ENCODE results near the gene DIS3L. TPM values are rescaled to one million over a fixed set of nuclear protein-coding genes. Genes with fewer than 3 reads are reported as not detected.
A peak's percentile ranks its signal among the peaks of the same experiment; 100 is the strongest.
"Not testable (repeated sequence)": the region's sequence is repeated elsewhere in the genome, so short reads cannot be mapped to it uniquely, and the experiment has no call there.

The DIS3L gene
- total RNA-seq, 1 donor from 2014 or later, result 18.6 TPM

DNA sequence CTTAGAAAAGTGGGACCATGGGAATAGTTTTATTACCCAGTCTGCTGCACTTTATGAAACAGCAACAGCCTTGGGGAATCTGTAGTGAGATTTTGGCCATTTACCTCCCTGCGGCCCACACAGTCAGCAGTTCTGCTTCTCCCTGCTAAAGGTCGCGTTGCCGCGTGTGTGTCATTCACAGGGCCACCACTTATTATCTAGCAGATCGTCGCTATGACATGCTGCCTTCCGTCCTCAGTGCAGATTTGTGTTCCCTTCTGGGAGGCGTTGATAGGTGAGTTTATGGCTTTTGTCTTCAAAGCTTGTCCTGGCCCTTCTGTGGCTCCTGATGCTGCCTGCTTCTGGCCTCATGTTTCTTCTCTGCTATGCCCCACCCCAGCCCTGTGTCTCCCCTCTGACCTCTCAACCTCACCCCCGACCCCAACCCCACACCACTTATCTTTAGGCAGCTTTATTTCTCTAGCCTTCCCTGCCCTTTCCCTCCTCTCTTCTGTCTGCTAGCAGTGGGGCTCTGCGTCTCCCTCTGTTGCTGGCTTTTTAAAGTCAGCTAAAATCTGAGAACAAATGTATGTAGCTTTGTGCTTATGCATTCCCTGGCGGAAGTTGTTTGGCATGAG lies 30.1 kb downstream of the DIS3L start:
- TF ChIP-seq, protein P1, sequence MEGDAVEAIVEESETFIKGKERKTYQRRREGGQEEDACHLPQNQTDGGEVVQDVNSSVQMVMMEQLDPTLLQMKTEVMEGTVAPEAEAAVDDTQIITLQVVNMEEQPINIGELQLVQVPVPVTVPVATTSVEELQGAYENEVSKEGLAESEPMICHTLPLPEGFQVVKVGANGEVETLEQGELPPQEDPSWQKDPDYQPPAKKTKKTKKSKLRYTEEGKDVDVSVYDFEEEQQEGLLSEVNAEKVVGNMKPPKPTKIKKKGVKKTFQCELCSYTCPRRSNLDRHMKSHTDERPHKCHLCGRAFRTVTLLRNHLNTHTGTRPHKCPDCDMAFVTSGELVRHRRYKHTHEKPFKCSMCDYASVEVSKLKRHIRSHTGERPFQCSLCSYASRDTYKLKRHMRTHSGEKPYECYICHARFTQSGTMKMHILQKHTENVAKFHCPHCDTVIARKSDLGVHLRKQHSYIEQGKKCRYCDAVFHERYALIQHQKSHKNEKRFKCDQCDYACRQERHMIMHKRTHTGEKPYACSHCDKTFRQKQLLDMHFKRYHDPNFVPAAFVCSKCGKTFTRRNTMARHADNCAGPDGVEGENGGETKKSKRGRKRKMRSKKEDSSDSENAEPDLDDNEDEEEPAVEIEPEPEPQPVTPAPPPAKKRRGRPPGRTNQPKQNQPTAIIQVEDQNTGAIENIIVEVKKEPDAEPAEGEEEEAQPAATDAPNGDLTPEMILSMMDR (IDR thresholded peaks at IDR 0.05), result no peak
- Mint-ChIP-seq H3K4me1 (ENCODE audit: low read depth) (no peaks in the 10 kb centered on the region), H3K36me3 (ENCODE audit: low read depth) (peaks cover 28% of the 10 kb centered on the region), H3K9me3 (ENCODE audit: low read depth) (no peaks in the 10 kb centered on the region), H3K27me3 (ENCODE audit: low read depth) (no peaks in the 10 kb centered on the region), H3K27ac (ENCODE audit: unreplicated experiment) (no peak overlapping the region), H3K4me3 (ENCODE audit: unreplicated experiment) (no peak overlapping the region)
- DNase-seq (ENCODE audit: low spot score), result no peak

DNA sequence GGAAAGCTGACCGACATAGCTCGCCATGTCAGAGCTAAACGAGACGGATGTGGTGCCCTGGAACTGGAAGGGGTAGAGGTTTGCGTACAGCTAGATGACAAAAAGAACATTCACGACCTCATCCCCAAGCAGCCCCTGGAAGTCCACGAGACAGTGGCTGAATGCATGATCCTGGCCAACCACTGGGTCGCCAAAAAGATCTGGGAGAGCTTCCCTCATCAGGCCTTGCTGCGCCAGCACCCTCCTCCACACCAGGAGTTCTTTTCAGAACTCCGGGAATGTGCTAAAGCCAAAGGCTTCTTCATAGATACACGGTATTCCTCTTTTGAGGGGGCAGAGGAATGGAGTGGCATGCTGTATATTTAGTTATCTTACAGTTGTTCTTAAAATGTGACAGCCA lies 32.7 kb downstream of the DIS3L start:
- no peaks in the 10 kb centered on the region for H3K4me1 Mint-ChIP-seq (ENCODE audit: low read depth)
- H3K27ac Mint-ChIP-seq (ENCODE audit: unreplicated experiment), result no peak overlapping the region
- H3K36me3 Mint-ChIP-seq (ENCODE audit: low read depth), result peaks cover 26% of the 10 kb centered on the region
- H3K4me3 Mint-ChIP-seq (ENCODE audit: unreplicated experiment), result no peak overlapping the region
- TF ChIP-seq, protein P1 (IDR thresholded peaks at IDR 0.05), result no peak
- H3K27me3 Mint-ChIP-seq (ENCODE audit: low read depth), result no peaks in the 10 kb centered on the region
- DNase-seq (ENCODE audit: low spot score), result no peak
- H3K9me3 Mint-ChIP-seq (ENCODE audit: low read depth), result no peaks in the 10 kb centered on the region

DNA sequence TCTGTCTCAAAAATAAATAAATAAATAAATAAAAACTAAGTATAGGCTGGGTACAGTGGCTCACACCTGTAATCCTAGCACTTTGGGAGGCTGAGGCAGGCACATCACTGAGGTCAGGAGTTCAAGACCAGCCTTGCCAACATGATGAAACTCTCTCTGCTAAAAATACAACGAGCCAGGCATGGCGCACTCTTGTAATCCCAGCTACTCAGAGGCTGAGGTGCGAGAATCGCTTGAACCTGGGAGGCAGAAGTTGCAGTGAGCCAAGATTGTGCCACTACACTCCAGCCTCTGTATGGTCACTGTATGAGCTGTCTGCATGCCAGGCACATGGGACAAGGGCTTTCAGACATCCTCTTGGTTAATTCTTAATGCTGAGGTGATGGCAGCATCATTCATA lies 34.4 kb downstream of the DIS3L start:
- Mint-ChIP-seq H3K36me3 (ENCODE audit: low read depth) (peaks cover 31% of the 10 kb centered on the region), H3K27ac (ENCODE audit: unreplicated experiment) (no peak overlapping the region), H3K27me3 (ENCODE audit: low read depth) (no peaks in the 10 kb centered on the region), H3K4me3 (ENCODE audit: unreplicated experiment) (no peak overlapping the region), H3K4me1 (ENCODE audit: low read depth) (no peaks in the 10 kb centered on the region), H3K9me3 (ENCODE audit: low read depth) (no peaks in the 10 kb centered on the region)
- TF ChIP-seq, protein P1 (IDR thresholded peaks at IDR 0.05), result no peak
- no peak for DNase-seq (ENCODE audit: low spot score)

DNA sequence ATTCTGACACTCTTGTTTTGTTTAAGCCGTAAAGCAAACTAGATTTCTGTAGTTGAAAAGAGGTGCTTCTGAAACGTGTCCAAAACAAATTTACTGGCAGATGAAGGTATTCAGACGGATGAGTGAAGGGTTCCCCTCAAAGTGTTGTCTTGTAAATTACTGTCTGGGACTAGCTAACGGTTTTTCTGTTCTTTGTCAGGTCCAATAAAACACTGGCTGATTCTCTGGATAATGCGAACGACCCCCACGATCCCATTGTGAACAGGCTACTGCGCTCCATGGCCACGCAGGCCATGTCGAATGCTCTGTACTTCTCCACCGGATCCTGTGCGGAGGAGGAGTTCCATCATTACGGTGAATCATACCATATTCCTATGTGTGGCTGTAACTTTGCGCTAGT lies 35.4 kb downstream of the DIS3L start:
- TF ChIP-seq, protein P1 (IDR thresholded peaks at IDR 0.05), result no peak
- Mint-ChIP-seq H3K36me3 (ENCODE audit: low read depth) (peaks cover 30% of the 10 kb centered on the region), H3K4me1 (ENCODE audit: low read depth) (no peaks in the 10 kb centered on the region), H3K4me3 (ENCODE audit: unreplicated experiment) (no peak overlapping the region), H3K9me3 (ENCODE audit: low read depth) (no peaks in the 10 kb centered on the region), H3K27ac (ENCODE audit: unreplicated experiment) (no peak overlapping the region), H3K27me3 (ENCODE audit: low read depth) (no peaks in the 10 kb centered on the region)
- DNase-seq (ENCODE audit: low spot score), result no peak

DNA sequence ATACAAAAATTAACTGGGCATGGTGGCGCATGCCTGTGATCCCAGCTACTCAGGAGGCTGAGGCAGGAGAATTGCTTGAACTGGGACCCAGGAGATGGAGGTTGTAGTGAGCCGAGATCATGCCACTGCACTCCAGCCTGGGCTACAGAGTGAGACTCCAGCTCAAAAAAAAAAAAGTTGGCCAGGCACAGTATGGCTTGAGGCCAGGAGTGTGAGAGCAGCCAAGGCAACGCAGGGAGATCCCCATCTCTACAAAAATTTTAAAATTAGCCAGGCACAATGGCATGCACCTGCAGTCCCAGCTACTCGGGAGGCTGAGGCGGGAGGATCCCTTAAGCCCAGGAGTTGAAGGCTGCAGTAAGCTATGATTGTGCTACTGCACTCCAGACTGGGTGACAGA lies 55.2 kb downstream of the DIS3L start:
- not testable (repeated sequence) for H3K9me3 Mint-ChIP-seq (ENCODE audit: low read depth); H3K4me3 Mint-ChIP-seq (ENCODE audit: unreplicated experiment)

DNA sequence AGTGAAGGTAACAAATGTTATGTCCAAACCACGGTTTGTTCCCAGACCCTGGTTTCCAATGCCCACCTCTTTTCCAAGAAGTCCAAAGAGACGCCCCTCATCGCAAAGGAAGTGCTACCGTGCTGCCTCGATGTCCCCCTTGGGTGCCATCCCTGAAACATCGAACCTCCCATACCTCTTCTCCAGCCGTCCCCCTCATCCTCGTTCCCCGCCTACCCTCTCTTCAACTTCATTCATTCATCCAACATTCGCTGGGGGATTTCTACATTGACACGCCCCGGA lies 62.6 kb downstream of the DIS3L start:
- no peaks in the 10 kb centered on the region for H3K9me3 Mint-ChIP-seq (ENCODE audit: low read depth)
- H3K4me1 Mint-ChIP-seq (ENCODE audit: low read depth), result peaks cover 14% of the 10 kb centered on the region
- peak overlapping the region; percentile 87 for H3K27ac Mint-ChIP-seq (ENCODE audit: unreplicated experiment)
- peak overlapping the region; percentile 83 for H3K4me3 Mint-ChIP-seq (ENCODE audit: unreplicated experiment)
- H3K27me3 Mint-ChIP-seq (ENCODE audit: low read depth), result no peaks in the 10 kb centered on the region
- DNase-seq (ENCODE audit: low spot score), result no peak
- TF ChIP-seq, protein P1 (IDR thresholded peaks at IDR 0.05), result no peak
- no peaks in the 10 kb centered on the region for H3K36me3 Mint-ChIP-seq (ENCODE audit: low read depth)

More for the DNA sequence above, 55.2 kb downstream of the DIS3L start:
- H3K27me3 Mint-ChIP-seq (ENCODE audit: low read depth); H3K4me1 Mint-ChIP-seq (ENCODE audit: low read depth); H3K27ac Mint-ChIP-seq (ENCODE audit: unreplicated experiment); DNase-seq (ENCODE audit: low spot score); H3K36me3 Mint-ChIP-seq (ENCODE audit: low read depth): not testable (repeated sequence)
